SH-SY5Y (cell line): ENCODE measurements around the gene ZNF581.

Experiments
- GATA2 ChIP-seq: IDR thresholded peaks from 2 replicates; pipeline ENCODE4 v1.6.1; 2011; ENCODE audit warnings: mild to moderate bottlenecking, low read depth, low read length
- GATA3 ChIP-seq: IDR thresholded peaks from 2 replicates; pipeline ENCODE4 v1.6.1; 2011; ENCODE audit warnings: low read depth, mild to moderate bottlenecking, low read length, moderate library complexity

GRCh38 chr19:55688422-55689218 lies 45.2 kb downstream of the ZNF581 start:
- TF ChIP-seq GATA2: no peak
- TF ChIP-seq GATA3: no peak
